Activated naive CD4-positive, alpha-beta T cell treated with anti-CD3 and anti-CD28 coated beads, Interleukin-2, amount 50 U/mL, for 24 hours (primary cell): ENCODE data around the gene LPP.

Source experiments
- H3K27ac Mint-ChIP-seq: one replicate; pipeline ENCODE4 v1.8.0; 2021; ENCODE audit warnings: mild to moderate bottlenecking, mixed read lengths
- H3K27me3 Mint-ChIP-seq: one replicate; pipeline ENCODE4 v1.8.0; 2021; ENCODE audit warnings: mixed read lengths
- H3K36me3 Mint-ChIP-seq: one replicate; pipeline ENCODE4 v1.8.0; 2021; ENCODE audit warnings: mixed read lengths
- H3K4me1 Mint-ChIP-seq: one replicate; pipeline ENCODE4 v1.8.0; 2021; ENCODE audit warnings: mixed read lengths
- H3K4me3 Mint-ChIP-seq: one replicate; pipeline ENCODE4 v1.8.0; 2021; ENCODE audit warnings: mild to moderate bottlenecking, mixed read lengths
- H3K9me3 Mint-ChIP-seq: one replicate; pipeline ENCODE4 v1.8.0; 2021; ENCODE audit warnings: mixed read lengths

The LPP gene

GRCh38 chr3:188171682-188172467 is 17.9 kb downstream of the LPP start:
- Mint-ChIP-seq H3K4me3 (no peak overlapping the region), H3K36me3 (peaks cover 8% of the 10 kb centered on the region), H3K4me1 (peaks cover 47% of the 10 kb centered on the region), H3K27me3 (no peaks in the 10 kb centered on the region), H3K27ac (peak overlapping the region; percentile 91), H3K9me3 (peaks cover 3% of the 10 kb centered on the region)

- Mint-ChIP-seq H3K27me3 (no peaks in the 10 kb centered on the region), H3K4me1 (peaks cover 73% of the 10 kb centered on the region), H3K9me3 (peaks cover 5% of the 10 kb centered on the region), H3K36me3 (peaks cover 14% of the 10 kb centered on the region), H3K27ac (peak overlapping the region; percentile 36), H3K4me3 (no peak overlapping the region)
Measured at GRCh38 chr3:188174317-188175044, 20.5 kb downstream of the LPP start.

- peaks cover 19% of the 10 kb centered on the region for H3K36me3 Mint-ChIP-seq
- peak overlapping the region; percentile 52 for H3K27ac Mint-ChIP-seq
- no peaks in the 10 kb centered on the region for H3K27me3 Mint-ChIP-seq
- peaks cover 5% of the 10 kb centered on the region for H3K9me3 Mint-ChIP-seq
- no peak overlapping the region for H3K4me3 Mint-ChIP-seq
- peaks cover 64% of the 10 kb centered on the region for H3K4me1 Mint-ChIP-seq
Measured at GRCh38 chr3:188176476-188176875, 22.5 kb downstream of the LPP start.

- H3K36me3 Mint-ChIP-seq, result peaks cover 21% of the 10 kb centered on the region
- H3K27me3 Mint-ChIP-seq, result no peaks in the 10 kb centered on the region
- peaks cover 5% of the 10 kb centered on the region for H3K9me3 Mint-ChIP-seq
- peak overlapping the region; percentile 52 for H3K27ac Mint-ChIP-seq
- H3K4me1 Mint-ChIP-seq, result peaks cover 64% of the 10 kb centered on the region
- H3K4me3 Mint-ChIP-seq, result no peak overlapping the region
Measured at GRCh38 chr3:188176884-188177283, 22.9 kb downstream of the LPP start.

GRCh38 chr3:188177721-188178120 is 23.8 kb downstream of the LPP start:
- peaks cover 5% of the 10 kb centered on the region for H3K9me3 Mint-ChIP-seq
- no peak overlapping the region for H3K27ac Mint-ChIP-seq
- peaks cover 21% of the 10 kb centered on the region for H3K36me3 Mint-ChIP-seq
- H3K4me3 Mint-ChIP-seq, result no peak overlapping the region
- peaks cover 64% of the 10 kb centered on the region for H3K4me1 Mint-ChIP-seq
- no peaks in the 10 kb centered on the region for H3K27me3 Mint-ChIP-seq

GRCh38 chr3:188178293-188178936 is 24.5 kb downstream of the LPP start:
- peaks cover 64% of the 10 kb centered on the region for H3K4me1 Mint-ChIP-seq

GRCh38 chr3:188179006-188179966 is 25.3 kb downstream of the LPP start:
- H3K27ac Mint-ChIP-seq, result peak overlapping the region; percentile 76
- no peak overlapping the region for H3K4me3 Mint-ChIP-seq
- peaks cover 62% of the 10 kb centered on the region for H3K4me1 Mint-ChIP-seq
- H3K27me3 Mint-ChIP-seq, result no peaks in the 10 kb centered on the region
- H3K36me3 Mint-ChIP-seq, result peaks cover 19% of the 10 kb centered on the region
- H3K9me3 Mint-ChIP-seq, result peaks cover 5% of the 10 kb centered on the region

More at GRCh38 chr3:188178293-188178936, 24.5 kb downstream of the LPP start:
- peaks cover 5% of the 10 kb centered on the region for H3K9me3 Mint-ChIP-seq
- peak overlapping the region; percentile 76 for H3K27ac Mint-ChIP-seq
- no peak overlapping the region for H3K4me3 Mint-ChIP-seq
- peaks cover 21% of the 10 kb centered on the region for H3K36me3 Mint-ChIP-seq
- H3K27me3 Mint-ChIP-seq, result no peaks in the 10 kb centered on the region

- H3K4me1 Mint-ChIP-seq, result peaks cover 63% of the 10 kb centered on the region
- H3K36me3 Mint-ChIP-seq, result peaks cover 19% of the 10 kb centered on the region
- H3K27ac Mint-ChIP-seq, result no peak overlapping the region
- peaks cover 5% of the 10 kb centered on the region for H3K9me3 Mint-ChIP-seq
- no peaks in the 10 kb centered on the region for H3K27me3 Mint-ChIP-seq
- no peak overlapping the region for H3K4me3 Mint-ChIP-seq
Measured at GRCh38 chr3:188180114-188180513, 26.2 kb downstream of the LPP start.

- H3K4me1 Mint-ChIP-seq, result peaks cover 57% of the 10 kb centered on the region
- H3K36me3 Mint-ChIP-seq, result peaks cover 11% of the 10 kb centered on the region
- H3K27ac Mint-ChIP-seq, result no peak overlapping the region
- no peaks in the 10 kb centered on the region for H3K27me3 Mint-ChIP-seq
- H3K4me3 Mint-ChIP-seq, result no peak overlapping the region
- H3K9me3 Mint-ChIP-seq, result no peaks in the 10 kb centered on the region
Measured at GRCh38 chr3:188183452-188183851, 29.5 kb downstream of the LPP start.

GRCh38 chr3:188184160-188184559 is 30.2 kb downstream of the LPP start:
- Mint-ChIP-seq H3K27me3 (no peaks in the 10 kb centered on the region), H3K36me3 (peaks cover 7% of the 10 kb centered on the region), H3K27ac (no peak overlapping the region), H3K4me1 (peaks cover 57% of the 10 kb centered on the region), H3K4me3 (no peak overlapping the region), H3K9me3 (no peaks in the 10 kb centered on the region)

- Mint-ChIP-seq H3K4me3 (no peak overlapping the region), H3K4me1 (peaks cover 57% of the 10 kb centered on the region), H3K27ac (no peak overlapping the region), H3K27me3 (no peaks in the 10 kb centered on the region), H3K9me3 (no peaks in the 10 kb centered on the region), H3K36me3 (peaks cover 7% of the 10 kb centered on the region)
Measured at GRCh38 chr3:188184649-188185048, 30.7 kb downstream of the LPP start.

GRCh38 chr3:188185717-188186251 is 31.8 kb downstream of the LPP start:
- no peaks in the 10 kb centered on the region for H3K27me3 Mint-ChIP-seq
- no peak overlapping the region for H3K4me3 Mint-ChIP-seq
- H3K4me1 Mint-ChIP-seq, result peaks cover 52% of the 10 kb centered on the region
- no peak overlapping the region for H3K27ac Mint-ChIP-seq
- no peaks in the 10 kb centered on the region for H3K9me3 Mint-ChIP-seq
- peaks cover 5% of the 10 kb centered on the region for H3K36me3 Mint-ChIP-seq

GRCh38 chr3:188187053-188187452 is 33.1 kb downstream of the LPP start:
- Mint-ChIP-seq H3K4me1 (peaks cover 54% of the 10 kb centered on the region), H3K4me3 (no peak overlapping the region)

GRCh38 chr3:188188911-188189310 is 35.0 kb downstream of the LPP start:
- H3K27ac Mint-ChIP-seq, result no peak overlapping the region
- peaks cover 21% of the 10 kb centered on the region for H3K36me3 Mint-ChIP-seq
- H3K4me1 Mint-ChIP-seq, result peaks cover 54% of the 10 kb centered on the region
- H3K27me3 Mint-ChIP-seq, result no peaks in the 10 kb centered on the region
- H3K9me3 Mint-ChIP-seq, result no peaks in the 10 kb centered on the region
- no peak overlapping the region for H3K4me3 Mint-ChIP-seq

More at GRCh38 chr3:188187053-188187452, 33.1 kb downstream of the LPP start:
- Mint-ChIP-seq H3K27ac (no peak overlapping the region), H3K27me3 (no peaks in the 10 kb centered on the region), H3K9me3 (no peaks in the 10 kb centered on the region), H3K36me3 (peaks cover 8% of the 10 kb centered on the region)

- Mint-ChIP-seq H3K4me1 (peaks cover 35% of the 10 kb centered on the region), H3K9me3 (no peaks in the 10 kb centered on the region), H3K4me3 (no peak overlapping the region), H3K27me3 (no peaks in the 10 kb centered on the region), H3K36me3 (peaks cover 26% of the 10 kb centered on the region), H3K27ac (no peak overlapping the region)
Measured at GRCh38 chr3:188191460-188191859, 37.5 kb downstream of the LPP start.
